Occipital lobe (tissue), 2 donors: Measurements from ENCODE around the gene TMEFF2. TPM values are rescaled to one million over a fixed set of nuclear protein-coding genes. Genes with fewer than 3 reads are reported as not detected.
A peak's percentile ranks its signal among the peaks of the same experiment; 100 is the strongest.

Source experiments
- DNase-seq: peaks from one replicate; lab custom pipeline; 2025; lab: John Stamatoyannopoulos, UW
- total RNA-seq: library from RNA; depleted of rRNA; stranded (reverse); fragments of >200 nt; gene quantifications from one replicate; pipeline ENCODE4 v1.2.3, GENCODE V29; 2014

The TMEFF2 gene
- total RNA-seq, 1 donor from 2014 or later, result 50.4 TPM

- DNase-seq, result peak; percentile 0
These were observed 295.3 kb downstream of the TMEFF2 start for GRCh38 chr2:191899410-191899809.
